NCI-H2081 treated with DMSO at 0.1 percent for 48 hours (cell line): Measurements from ENCODE around the gene CCDC171.

Source experiments
- DNase-seq: peaks from one replicate; lab custom pipeline; 2025; lab: John Stamatoyannopoulos, UW

CCDC171 gene

DNA sequence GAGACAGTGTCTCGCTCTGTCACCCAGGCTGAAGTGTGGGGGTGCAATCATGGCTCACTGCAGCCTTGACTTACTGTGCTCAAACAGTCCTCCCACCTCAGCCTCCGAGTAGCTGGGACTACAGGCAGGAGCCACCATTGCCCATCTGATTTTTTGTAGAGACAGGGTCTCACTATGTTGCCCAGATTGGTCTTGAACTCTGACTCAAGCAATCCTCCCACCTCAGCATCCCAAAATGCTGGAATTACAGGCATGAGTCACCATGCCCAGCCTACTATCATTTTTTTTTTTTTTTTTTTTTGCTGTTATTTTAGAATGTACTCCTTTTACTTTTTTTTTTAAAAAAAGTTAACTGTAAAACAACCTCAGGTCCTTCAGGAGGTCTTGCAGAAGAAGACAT, 449.0 kb downstream of the CCDC171 start:
- DNase-seq, result no peak

DNA sequence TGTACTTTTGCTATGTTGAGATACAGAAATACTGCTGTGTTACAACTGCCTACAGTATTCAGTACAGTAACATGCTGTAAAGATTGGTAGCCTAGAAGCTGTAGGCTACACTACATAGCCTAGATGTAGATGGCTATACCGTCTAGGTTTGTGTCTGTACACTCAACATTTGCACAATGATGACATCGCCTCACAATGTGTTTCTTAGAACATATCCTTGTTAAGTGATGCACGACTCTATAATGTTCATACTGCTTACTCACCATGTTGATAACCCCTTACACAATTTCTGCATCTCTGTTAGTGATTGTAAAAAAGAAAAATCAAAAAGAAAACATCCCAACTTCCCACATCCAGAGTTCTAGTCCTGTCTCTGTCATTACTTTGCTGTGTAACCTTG, 450.0 kb downstream of the CCDC171 start:
- DNase-seq, result no peak

DNA sequence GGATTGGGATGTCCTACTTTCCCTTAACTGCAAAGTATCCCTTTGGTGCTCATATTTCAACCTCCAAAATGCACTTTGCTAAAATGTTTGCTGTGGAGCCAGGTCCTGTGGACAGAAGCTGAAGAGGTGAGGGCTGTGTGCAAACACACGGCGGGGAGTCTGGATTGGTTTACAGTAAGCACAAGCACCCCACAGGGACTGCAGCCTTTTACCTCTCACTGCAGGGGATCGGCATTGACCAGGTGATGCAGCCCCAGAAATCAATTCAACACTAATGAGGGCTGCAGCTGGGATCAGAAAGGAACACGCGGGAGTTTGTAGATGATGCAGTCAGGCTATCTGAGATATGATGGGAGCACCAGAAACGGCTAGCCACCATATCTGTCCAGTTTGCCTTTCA, 450.9 kb downstream of the CCDC171 start:
- peak; percentile 82 for DNase-seq

DNA sequence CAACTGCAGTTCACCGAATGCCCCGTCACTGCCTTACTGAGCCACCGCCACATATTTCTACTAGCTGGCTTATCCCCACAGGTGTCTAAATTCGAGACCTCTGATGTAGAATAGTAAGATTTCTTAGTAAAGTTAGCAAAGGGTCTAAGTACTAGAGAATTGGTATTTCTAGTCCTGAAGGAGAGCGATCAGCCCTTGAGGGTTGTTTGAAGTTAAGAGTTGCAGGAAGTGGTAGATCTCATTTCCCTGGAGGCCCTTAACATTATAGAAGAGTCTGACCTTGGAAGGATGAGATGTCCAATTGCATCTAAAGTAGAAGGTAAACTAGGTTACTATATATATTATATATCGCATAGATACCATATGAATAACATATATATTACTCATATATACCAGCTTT, 451.8 kb downstream of the CCDC171 start:
- no peak for DNase-seq

DNA sequence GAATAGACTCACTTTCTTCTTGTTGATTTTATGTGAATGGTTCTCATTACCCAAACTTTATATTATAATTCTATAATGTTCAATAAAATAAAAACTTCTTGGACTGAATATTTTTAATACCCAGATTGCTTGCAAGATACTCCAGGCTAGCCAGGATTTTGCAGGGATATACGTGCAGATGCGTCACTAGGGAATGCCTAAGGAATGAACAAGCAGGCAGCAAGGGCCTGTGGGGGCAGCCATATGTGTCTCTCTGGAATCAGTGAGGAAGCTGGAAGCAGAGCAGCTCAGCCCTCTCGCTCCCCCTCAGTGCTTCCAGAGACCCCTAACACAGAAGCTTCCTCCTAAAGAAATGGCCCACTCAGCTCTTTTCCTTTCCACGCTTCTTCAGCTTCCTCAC, 457.4 kb downstream of the CCDC171 start:
- no peak for DNase-seq

DNA sequence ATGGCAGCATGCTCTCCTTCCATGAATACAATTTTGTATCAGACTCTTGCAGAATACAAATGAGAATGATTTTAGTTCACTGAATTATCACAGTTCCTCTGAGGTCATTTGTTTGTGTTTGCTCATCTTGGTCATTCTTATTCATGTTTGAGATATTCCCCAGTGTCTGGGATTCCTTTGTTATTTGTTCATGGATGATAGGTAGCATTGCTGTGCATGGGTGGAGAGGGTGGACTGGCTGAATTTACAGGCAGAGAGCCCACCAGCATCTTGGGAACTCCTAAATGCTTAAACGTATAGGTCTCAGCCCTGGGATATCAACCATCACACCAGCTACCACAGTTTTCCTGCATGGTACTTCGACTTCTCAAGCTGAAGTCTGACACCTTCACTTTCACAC, 459.8 kb downstream of the CCDC171 start:
- no peak for DNase-seq

DNA sequence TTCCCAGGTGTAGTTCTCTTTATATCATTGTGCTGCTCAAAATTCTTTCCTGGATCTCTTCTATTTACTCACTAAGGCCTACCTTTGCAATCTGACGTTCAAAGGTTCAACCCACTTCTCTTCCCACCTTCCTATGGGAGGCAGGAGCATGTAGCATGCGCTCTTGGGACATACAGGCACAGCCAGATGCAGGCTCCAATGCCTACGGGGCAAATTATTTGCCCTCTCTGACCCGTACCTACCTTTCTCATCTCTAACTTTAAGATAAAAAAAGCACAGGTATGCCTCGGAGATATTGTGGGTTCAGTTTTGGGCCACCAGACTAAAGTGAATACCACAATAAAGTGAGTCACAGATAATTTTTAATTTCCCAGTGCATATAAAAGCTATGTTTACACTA, 460.5 kb downstream of the CCDC171 start:
- no peak for DNase-seq

DNA sequence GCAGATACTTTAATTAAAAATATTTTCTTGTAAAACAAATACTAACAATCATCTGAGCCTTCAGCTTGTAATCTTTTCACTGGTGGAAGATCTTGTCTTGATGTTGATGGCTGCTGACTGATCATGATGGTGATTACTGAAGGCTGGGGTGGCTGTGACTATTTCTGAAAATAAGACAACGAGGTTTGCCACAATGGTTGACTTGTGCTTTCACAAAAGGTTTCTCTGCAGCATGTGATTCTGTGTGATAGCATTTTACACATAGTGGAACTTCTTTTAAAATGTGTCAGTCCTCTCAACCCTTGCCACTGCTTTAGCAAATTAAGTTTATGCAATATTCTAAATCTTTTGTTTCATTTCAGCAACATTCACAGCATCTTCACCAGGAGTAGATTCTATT, 461.0 kb downstream of the CCDC171 start:
- no peak for DNase-seq

DNA sequence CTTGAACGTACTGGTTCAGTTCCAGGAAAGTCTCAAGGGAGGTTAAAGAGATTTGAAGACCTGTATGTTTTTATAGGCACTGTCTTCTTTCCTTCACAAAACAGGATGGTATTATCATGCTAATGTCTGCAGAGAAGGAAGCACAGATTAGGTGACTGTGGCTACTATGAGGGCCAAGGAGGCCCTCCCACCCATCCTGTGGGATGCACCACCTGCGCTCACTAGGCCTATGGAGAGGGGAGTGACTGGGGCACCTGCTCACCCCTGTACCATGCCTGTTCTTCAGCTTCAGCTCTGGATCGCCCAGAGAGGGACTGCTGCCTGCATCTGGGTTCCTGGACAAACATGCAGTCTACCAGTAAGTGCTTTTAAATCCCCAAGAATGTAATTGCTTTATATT, 469.4 kb downstream of the CCDC171 start:
- DNase-seq, result no peak

DNA sequence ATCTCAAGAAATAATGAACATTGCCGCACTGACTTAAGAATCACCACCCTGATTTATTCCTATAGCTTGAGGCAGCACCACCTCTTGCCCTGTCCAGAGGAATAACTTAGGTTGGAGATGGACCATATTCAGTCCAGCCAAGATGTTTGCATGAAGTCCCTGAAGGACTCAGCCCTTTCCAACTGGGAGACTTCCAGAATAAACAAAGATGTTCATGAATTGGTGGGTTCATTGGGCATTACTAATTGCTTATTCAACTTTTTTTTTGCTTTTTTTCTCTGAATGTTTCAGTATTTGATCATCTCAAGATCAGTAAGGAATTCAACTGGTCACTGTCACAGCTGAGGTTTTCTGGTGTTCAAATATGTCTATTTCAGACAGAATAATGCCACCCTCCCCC, 470.6 kb downstream of the CCDC171 start:
- DNase-seq, result no peak
